NCI-H146 treated with DMSO at 0.1 percent for 48 hours (cell line): ENCODE data around the gene ZNG1E.
"Not testable (repeated sequence)": the region's sequence is repeated elsewhere in the genome, so short reads cannot be mapped to it uniquely, and the experiment has no call there.

Experiments used
- DNase-seq: peaks from one replicate; lab custom pipeline; 2025; ENCODE audit not compliant: unreplicated experiment; lab: John Stamatoyannopoulos, UW

The ZNG1E gene

GRCh38 chr9:65675589-65676021, at the start of gene ZNG1E:
ZNG1E (plus strand) TSS chr9:65675928; CDS start chr9:65675977, 49 bp downstream.
- not testable (repeated sequence) for DNase-seq

- DNase-seq, result not testable (repeated sequence)
Observed at GRCh38 chr9:65673579-65673978, 2.1 kb upstream of the ZNG1E start.

GRCh38 chr9:65675018-65675417, 710 bp upstream of the ZNG1E start:
- DNase-seq, result not testable (repeated sequence)

- not testable (repeated sequence) for DNase-seq
Observed at GRCh38 chr9:65676389-65676788, 661 bp downstream of the ZNG1E start.

GRCh38 chr9:65678533-65678932, 2.8 kb downstream of the ZNG1E start:
- not testable (repeated sequence) for DNase-seq

- not testable (repeated sequence) for DNase-seq
Observed at GRCh38 chr9:65703550-65703949, 27.8 kb downstream of the ZNG1E start.

- DNase-seq, result not testable (repeated sequence)
Observed at GRCh38 chr9:65714445-65714844, 38.7 kb downstream of the ZNG1E start.

- not testable (repeated sequence) for DNase-seq
Observed at GRCh38 chr9:65737096-65737564, 61.4 kb downstream of the ZNG1E start, which contains the start of gene FOXD4L4. FOXD4L4 (plus strand) TSS chr9:65737146; CDS start chr9:65737146, 0 bp downstream.

GRCh38 chr9:65738133-65738532, 62.4 kb downstream of the ZNG1E start:
- DNase-seq, result not testable (repeated sequence)
